Tibial nerve (tissue), 4 donors: ENCODE measurements around the gene BIRC5. TPM values are rescaled to one million over a fixed set of nuclear protein-coding genes. Genes with fewer than 3 reads are reported as not detected.

Experiments used
- DNase-seq, 2 donors: peaks; one replicate each; pipeline ENCODE4 v3.0.0-alpha.2; 2019; ENCODE audit warnings: low spot score in 2 of 2
- H3K27ac ChIP-seq, 4 donors: fragments of 200-600 bp; sonication (generic) in 3 of 4; one replicate each; pipeline ENCODE4 v1.5.1; 2017 to 2019; ENCODE audit warnings: mild to moderate bottlenecking in 1 of 4
- H3K27me3 ChIP-seq, 2 donors: fragments of 200-600 bp; sonication (generic) in 1 of 2; one replicate each; pipeline versions ENCODE4 v1.5.1 to v1.6.0; 2017 to 2019
- H3K36me3 ChIP-seq, 3 donors: fragments of 200-600 bp; sonication (generic); one replicate each; pipeline ENCODE4 v1.5.1; 2018 to 2019
- H3K4me1 ChIP-seq, 4 donors: fragments of 200-600 bp; sonication (generic) in 3 of 4; one replicate each; pipeline ENCODE4 v1.5.1; 2017 to 2019
- H3K4me3 ChIP-seq, 4 donors: fragments of 200-600 bp; sonication (generic) in 3 of 4; one replicate each; pipeline ENCODE4 v1.5.1; 2017 to 2019; ENCODE audit warnings: mild to moderate bottlenecking in 1 of 4, moderate library complexity in 1 of 4
- H3K9me3 ChIP-seq, 4 donors: fragments of 200-600 bp; sonication (generic) in 3 of 4; one replicate each; pipeline ENCODE4 v1.5.1; 2017 to 2019
- EP300 ChIP-seq, 2 donors: sonication (generic); formaldehyde crosslinking; IDR thresholded peaks; one replicate each; pipeline ENCODE4 v1.6.1; 2017; ENCODE audit warnings: antibody characterized with exemption in 2 of 2, mild to moderate bottlenecking in 1 of 2
- POLR2A ChIP-seq, 2 donors: fragments of 450-650 bp; IDR thresholded peaks; one replicate each; pipeline ENCODE4 v1.6.1; 2017; ENCODE audit warnings: antibody characterized with exemption in 2 of 2, mild to moderate bottlenecking in 2 of 2, moderate library complexity in 2 of 2
- WGBS, 2 donors: methylation state at CpG; one replicate each; pipeline ENCODE4 v1.1.5; 2018; 5-methylcytosine and 5-hydroxymethylcytosine counted together
- total RNA-seq, 4 donors: library from RNA; depleted of rRNA; stranded (reverse); fragments of >200 nt; gene quantifications; one replicate each; pipeline ENCODE4 v1.1.0, GENCODE V29; 2016
- TF ChIP-seq, protein P1 (sequence below), 5 experiments: fragments of 200-600 bp in 3 of 5; fragments of 450-650 bp in 2 of 5; sonication (generic) in 3 of 5; IDR thresholded peaks; one replicate each; pipeline ENCODE4 v1.5.1; 2016 to 2019; ENCODE audit warnings: antibody characterized with exemption in 5 of 5, mild to moderate bottlenecking in 3 of 5, moderate library complexity in 2 of 5

Gene BIRC5
- total RNA-seq, 4 donors from 2014 or later, result 0.87 to 8.7 (median 0.98) TPM; not detected in 1

DNA sequence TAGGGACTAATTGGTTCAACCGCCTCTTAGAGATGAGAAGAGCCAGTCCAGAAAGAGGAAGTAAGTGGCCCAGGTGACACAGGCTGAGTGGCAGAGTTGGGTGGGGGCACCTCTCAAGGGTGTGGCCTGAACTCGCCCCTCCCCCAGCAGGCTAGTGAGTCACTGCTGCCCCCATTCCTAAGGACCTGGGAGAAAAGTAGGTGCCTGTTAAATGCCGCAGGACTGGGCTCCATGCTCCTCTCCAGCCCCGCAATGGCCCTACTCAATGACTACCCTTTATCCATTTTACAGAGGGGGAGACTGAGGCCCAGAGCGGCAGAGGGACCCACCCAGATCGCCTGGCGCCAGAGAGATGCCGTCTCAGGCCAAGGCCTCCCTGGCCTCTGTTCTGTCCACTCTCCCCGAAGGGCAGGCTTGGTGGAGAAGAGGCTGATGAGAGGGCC, 25.5 kb downstream of the BIRC5 start:
- H3K27ac ChIP-seq, result no peak overlapping the region
- H3K4me1 ChIP-seq, result no peaks in the 10 kb centered on the region
- no peaks in the 10 kb centered on the region for H3K36me3 ChIP-seq
- TF ChIP-seq POLR2A (IDR thresholded peaks at IDR 0.05) (no peak), EP300 (IDR thresholded peaks at IDR 0.05) (no peak)
- TF ChIP-seq, protein P1, sequence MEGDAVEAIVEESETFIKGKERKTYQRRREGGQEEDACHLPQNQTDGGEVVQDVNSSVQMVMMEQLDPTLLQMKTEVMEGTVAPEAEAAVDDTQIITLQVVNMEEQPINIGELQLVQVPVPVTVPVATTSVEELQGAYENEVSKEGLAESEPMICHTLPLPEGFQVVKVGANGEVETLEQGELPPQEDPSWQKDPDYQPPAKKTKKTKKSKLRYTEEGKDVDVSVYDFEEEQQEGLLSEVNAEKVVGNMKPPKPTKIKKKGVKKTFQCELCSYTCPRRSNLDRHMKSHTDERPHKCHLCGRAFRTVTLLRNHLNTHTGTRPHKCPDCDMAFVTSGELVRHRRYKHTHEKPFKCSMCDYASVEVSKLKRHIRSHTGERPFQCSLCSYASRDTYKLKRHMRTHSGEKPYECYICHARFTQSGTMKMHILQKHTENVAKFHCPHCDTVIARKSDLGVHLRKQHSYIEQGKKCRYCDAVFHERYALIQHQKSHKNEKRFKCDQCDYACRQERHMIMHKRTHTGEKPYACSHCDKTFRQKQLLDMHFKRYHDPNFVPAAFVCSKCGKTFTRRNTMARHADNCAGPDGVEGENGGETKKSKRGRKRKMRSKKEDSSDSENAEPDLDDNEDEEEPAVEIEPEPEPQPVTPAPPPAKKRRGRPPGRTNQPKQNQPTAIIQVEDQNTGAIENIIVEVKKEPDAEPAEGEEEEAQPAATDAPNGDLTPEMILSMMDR (IDR thresholded peaks at IDR 0.05), result no peak
- no peak overlapping the region for H3K4me3 ChIP-seq
- no peak for DNase-seq
- no peaks in the 10 kb centered on the region for H3K9me3 ChIP-seq
- 88 to 93% methylated on average over 8 to 9 of the region's 9 CpGs for WGBS, 2 donors
- no peaks in the 10 kb centered on the region for H3K27me3 ChIP-seq

- Histone ChIP-seq H3K9me3 (no peaks in the 10 kb centered on the region), H3K4me1 (no peaks in the 10 kb centered on the region), H3K27ac (no peak overlapping the region), H3K27me3 (no peaks in the 10 kb centered on the region), H3K4me3 (no peak overlapping the region), H3K36me3 (no peaks in the 10 kb centered on the region)
- 65 to 80% methylated on average over 9 to 12 of the region's 12 CpGs for WGBS, 2 donors
- no peak for DNase-seq
- TF ChIP-seq EP300 (IDR thresholded peaks at IDR 0.05), result no peak
- TF ChIP-seq, protein P1 (IDR thresholded peaks at IDR 0.05), result no peak
- TF ChIP-seq POLR2A (IDR thresholded peaks at IDR 0.05), result no peak
These were observed 26.1 kb downstream of the BIRC5 start for GRCh38 chr17:78240012-78240655.

DNA sequence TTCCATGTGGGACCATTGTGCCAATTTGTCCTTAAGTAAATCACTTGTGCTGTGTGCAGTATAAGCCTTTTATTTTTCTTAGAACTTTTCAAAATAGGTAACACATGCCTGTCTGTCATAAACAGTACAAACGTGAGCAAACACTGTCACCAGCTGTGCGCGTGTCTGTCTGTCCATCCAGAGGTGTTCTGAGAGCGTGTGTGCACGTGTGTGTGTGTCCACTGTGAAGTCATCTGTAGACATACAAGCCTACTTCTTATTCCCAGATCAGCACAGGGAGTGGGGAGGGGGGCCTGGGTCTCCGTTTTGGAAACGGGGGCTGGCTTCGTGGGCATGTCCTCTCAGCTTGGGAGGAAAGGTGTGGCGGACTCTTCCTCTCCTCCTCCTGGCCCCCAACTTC, 26.8 kb downstream of the BIRC5 start:
- Histone ChIP-seq H3K9me3 (peaks cover 0 to 5% (median 0%) of the 10 kb centered on the region in 4 donors), H3K4me1 (no peaks in the 10 kb centered on the region), H3K4me3 (no peak overlapping the region), H3K27ac (no peak overlapping the region), H3K27me3 (no peaks in the 10 kb centered on the region), H3K36me3 (no peaks in the 10 kb centered on the region)
- TF ChIP-seq POLR2A (IDR thresholded peaks at IDR 0.05), result no peak
- TF ChIP-seq, protein P1 (IDR thresholded peaks at IDR 0.05), result no peak
- TF ChIP-seq EP300 (IDR thresholded peaks at IDR 0.05), result no peak
- DNase-seq, result no peak
- 65 to 72% methylated on average over 9 of the region's 9 CpGs for WGBS, 2 donors

DNA sequence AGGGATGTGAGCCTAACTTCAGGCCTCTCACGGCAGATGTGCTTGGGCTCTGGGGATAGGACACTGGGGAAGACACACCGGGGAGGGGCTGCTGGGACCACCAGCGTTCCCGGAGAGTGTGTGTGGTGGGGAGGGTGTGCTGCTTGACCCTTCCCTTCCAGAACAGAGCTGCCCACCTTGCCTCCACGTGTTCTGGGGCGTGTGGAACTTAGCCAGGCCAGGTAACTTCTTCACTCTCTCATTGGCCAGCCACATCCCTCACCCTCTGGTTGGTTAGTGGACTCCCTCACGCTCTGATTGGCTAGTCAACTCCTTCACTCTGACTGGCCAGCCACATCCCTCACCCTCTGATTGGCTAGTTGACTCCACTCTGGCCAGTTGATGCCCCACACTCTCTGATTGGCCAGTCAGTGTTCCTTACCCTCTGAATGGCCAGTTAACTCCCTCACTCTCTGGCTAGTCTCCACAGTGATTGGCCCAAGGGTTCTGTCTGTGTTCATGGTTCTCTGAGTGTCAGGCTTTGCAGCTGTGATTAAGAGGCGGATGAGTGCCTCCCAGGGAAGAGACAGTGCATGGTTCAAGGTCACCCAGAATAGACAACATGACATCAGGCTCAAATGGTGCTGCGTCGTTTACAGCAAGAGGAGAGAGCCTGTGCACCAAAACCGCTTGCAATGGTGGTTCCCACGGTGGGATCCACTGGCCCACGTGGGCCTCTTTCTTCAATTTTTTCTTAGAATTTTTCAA, 27.4 kb downstream of the BIRC5 start:
- WGBS, 2 donors, result 82% methylated on average over 12 of the region's 13 CpGs
- Histone ChIP-seq H3K4me3 (no peak overlapping the region), H3K27ac (no peak overlapping the region), H3K36me3 (no peaks in the 10 kb centered on the region), H3K4me1 (no peaks in the 10 kb centered on the region), H3K9me3 (peaks cover 0 to 5% (median 0%) of the 10 kb centered on the region in 4 donors), H3K27me3 (no peaks in the 10 kb centered on the region)
- no peak for DNase-seq
- TF ChIP-seq POLR2A (IDR thresholded peaks at IDR 0.05), result no peak
- TF ChIP-seq, protein P1 (IDR thresholded peaks at IDR 0.05), result no peak
- no peak for TF ChIP-seq EP300 (IDR thresholded peaks at IDR 0.05)
